ENCODE measurements around the gene INVS. TPM values are rescaled to one million over a fixed set of nuclear protein-coding genes. Genes with fewer than 3 reads are reported as not detected.

INVS gene
- total and polyA plus RNA-seq, 2 of the 4 experiments (the other 2 are of a cell fraction), result 9.2 to 33.5 TPM

GRCh38 chr9:100303747-100304146 lies 204.7 kb downstream of the INVS start:
- H3K23ac ChIP-seq (ENCODE audit: low read depth, low read length), result no peak overlapping the region
- 0 out of 2 replicates have a peak overlapping the region, but pooled peaks have one; percentile 24 for H3K14ac ChIP-seq (replicated peaks; ENCODE audit: low read depth, low read length)
- H2AK5ac ChIP-seq (ENCODE audit: low read depth, low read length), result no peak overlapping the region; the same call in 1 of the 2 replicates
- H3K4ac ChIP-seq (ENCODE audit: low read depth, low read length), result no peak overlapping the region
- H3K56ac ChIP-seq (ENCODE audit: extremely low read depth, insufficient read depth, low read length), result no peak overlapping the region
- no peak overlapping the region for H3K27ac ChIP-seq (ENCODE audit: insufficient read depth, low read length)
- H3K4me1 ChIP-seq (ENCODE audit: control insufficient read depth, insufficient read depth, low read length), result peaks cover 4% of the 10 kb centered on the region
- no peak overlapping the region for H2AK9ac ChIP-seq (replicated peaks; ENCODE audit: low read depth, low read length, poor library complexity)
- DNase-seq (no peak), ATAC-seq (ENCODE audit: low read depth) (no peak)
- H3K36me3 ChIP-seq (ENCODE audit: control insufficient read depth, insufficient read depth, low read length), result peaks cover 17% of the 10 kb centered on the region
- H3K79me1 ChIP-seq (ENCODE audit: low read depth in 1 of 2, low read length in 2 of 2), result peaks cover 16 to 45% of the 10 kb centered on the region in 2 experiments
- H3K9ac ChIP-seq (ENCODE audit: low read depth, low read length), result no peak overlapping the region
- ChIA-PET CTCF (no interaction called here), POLR2A (ENCODE audit: unreplicated experiment) (no interaction called here)
- H4K20me1 ChIP-seq (ENCODE audit: insufficient read depth, low read length), result peaks cover 4% of the 10 kb centered on the region; the same call in 1 of the 2 replicates
- TF ChIP-seq NFE2L2 (IDR thresholded peaks at IDR 0.05; ENCODE audit: low read depth, low read length), result no peak
- TF ChIP-seq CHD1 (IDR thresholded peaks at IDR 0.05; ENCODE audit: low read depth, low read length), result no peak
- TF ChIP-seq, protein P1, sequence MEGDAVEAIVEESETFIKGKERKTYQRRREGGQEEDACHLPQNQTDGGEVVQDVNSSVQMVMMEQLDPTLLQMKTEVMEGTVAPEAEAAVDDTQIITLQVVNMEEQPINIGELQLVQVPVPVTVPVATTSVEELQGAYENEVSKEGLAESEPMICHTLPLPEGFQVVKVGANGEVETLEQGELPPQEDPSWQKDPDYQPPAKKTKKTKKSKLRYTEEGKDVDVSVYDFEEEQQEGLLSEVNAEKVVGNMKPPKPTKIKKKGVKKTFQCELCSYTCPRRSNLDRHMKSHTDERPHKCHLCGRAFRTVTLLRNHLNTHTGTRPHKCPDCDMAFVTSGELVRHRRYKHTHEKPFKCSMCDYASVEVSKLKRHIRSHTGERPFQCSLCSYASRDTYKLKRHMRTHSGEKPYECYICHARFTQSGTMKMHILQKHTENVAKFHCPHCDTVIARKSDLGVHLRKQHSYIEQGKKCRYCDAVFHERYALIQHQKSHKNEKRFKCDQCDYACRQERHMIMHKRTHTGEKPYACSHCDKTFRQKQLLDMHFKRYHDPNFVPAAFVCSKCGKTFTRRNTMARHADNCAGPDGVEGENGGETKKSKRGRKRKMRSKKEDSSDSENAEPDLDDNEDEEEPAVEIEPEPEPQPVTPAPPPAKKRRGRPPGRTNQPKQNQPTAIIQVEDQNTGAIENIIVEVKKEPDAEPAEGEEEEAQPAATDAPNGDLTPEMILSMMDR (conservative IDR thresholded peaks at IDR 0.05; ENCODE audit: low read depth, low read length), result no peak
- no peak for TF ChIP-seq FOS (IDR thresholded peaks at IDR 0.05; ENCODE audit: low read depth, low read length)
- no peak for TF ChIP-seq BHLHE40 (IDR thresholded peaks at IDR 0.05; ENCODE audit: low read depth, low read length)
- no peak for TF ChIP-seq ELK1 (IDR thresholded peaks at IDR 0.05; ENCODE audit: borderline replicate concordance, low read depth, low read length)
- TF ChIP-seq MAFK (IDR thresholded peaks at IDR 0.05; ENCODE audit: low read depth, low read length), result no peak
- TF ChIP-seq, protein P2, sequence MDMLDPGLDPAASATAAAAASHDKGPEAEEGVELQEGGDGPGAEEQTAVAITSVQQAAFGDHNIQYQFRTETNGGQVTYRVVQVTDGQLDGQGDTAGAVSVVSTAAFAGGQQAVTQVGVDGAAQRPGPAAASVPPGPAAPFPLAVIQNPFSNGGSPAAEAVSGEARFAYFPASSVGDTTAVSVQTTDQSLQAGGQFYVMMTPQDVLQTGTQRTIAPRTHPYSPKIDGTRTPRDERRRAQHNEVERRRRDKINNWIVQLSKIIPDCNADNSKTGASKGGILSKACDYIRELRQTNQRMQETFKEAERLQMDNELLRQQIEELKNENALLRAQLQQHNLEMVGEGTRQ (IDR thresholded peaks at IDR 0.05; ENCODE audit: low read depth, low read length), result no peak
- no peak overlapping the region for H2BK20ac ChIP-seq (ENCODE audit: low read depth, low read length)
- H3K9me1 ChIP-seq (ENCODE audit: insufficient read depth, low read length), result peaks cover 3% of the 10 kb centered on the region; the same call in 1 of the 2 replicates
- no peak overlapping the region for H2BK5ac ChIP-seq (ENCODE audit: low read depth, low read length, poor library complexity, severe bottlenecking)
- H3K18ac ChIP-seq (ENCODE audit: low read depth, low read length), result no peak overlapping the region
- H3K4me2 ChIP-seq (ENCODE audit: low read depth, low read length), result no peak overlapping the region
- WGBS, 2 experiments (ENCODE audit: extremely low coverage in 2 of 2, insufficient read length in 1 of 2), result no CpG with 5 or more reads among the region's 3 CpGs
- no peak overlapping the region for H2BK15ac ChIP-seq (ENCODE audit: low read depth, low read length)
- intact Hi-C loops (cut with micrococcal nuclease) (no loop called here), dilution Hi-C loops (cut with HindIII; ENCODE audit: low sequenced_read_pairs, unreplicated experiment) (no loop called here), in situ Hi-C loops (cut with MboI; ENCODE audit: low sequenced_read_pairs) (no loop called here)
- H3K4me3 ChIP-seq (ENCODE audit: insufficient read depth, low read depth, low read length), result no peak overlapping the region
- no peak overlapping the region for H4K91ac ChIP-seq (ENCODE audit: insufficient read depth, low read depth, low read length)
- no peak overlapping the region for H4K8ac ChIP-seq (ENCODE audit: low read depth in 2 of 2, low read length in 2 of 2)
- H3K27me3 ChIP-seq (ENCODE audit: control insufficient read depth, insufficient read depth, low read length), result no peaks in the 10 kb centered on the region
- H2AFZ ChIP-seq (replicated peaks; ENCODE audit: low read length, poor library complexity), result peak overlapping the region; percentile 17
- no peak overlapping the region for H2BK120ac ChIP-seq (ENCODE audit: low read depth, low read length)
- no TSS peak for BruUV-seq (replicated peaks)
- H4K5ac ChIP-seq (ENCODE audit: low read depth, low read length), result no peak overlapping the region
- no peaks in the 10 kb centered on the region for H3K9me3 ChIP-seq (ENCODE audit: control insufficient read depth, insufficient read depth, low read length)
